Measurements from ENCODE around the gene CLEC20A. TPM values are rescaled to one million over a fixed set of nuclear protein-coding genes. Genes with fewer than 3 reads are reported as not detected.

The CLEC20A gene
- total RNA-seq (2014; rRNA removed; shearing (Covaris generic)), result not detected in 2 replicates
- polyA plus RNA-seq (2016; fragmentation: Nextera tagmentation; extraction: Ambion mirVana), result not detected in 2 replicates

DNA sequence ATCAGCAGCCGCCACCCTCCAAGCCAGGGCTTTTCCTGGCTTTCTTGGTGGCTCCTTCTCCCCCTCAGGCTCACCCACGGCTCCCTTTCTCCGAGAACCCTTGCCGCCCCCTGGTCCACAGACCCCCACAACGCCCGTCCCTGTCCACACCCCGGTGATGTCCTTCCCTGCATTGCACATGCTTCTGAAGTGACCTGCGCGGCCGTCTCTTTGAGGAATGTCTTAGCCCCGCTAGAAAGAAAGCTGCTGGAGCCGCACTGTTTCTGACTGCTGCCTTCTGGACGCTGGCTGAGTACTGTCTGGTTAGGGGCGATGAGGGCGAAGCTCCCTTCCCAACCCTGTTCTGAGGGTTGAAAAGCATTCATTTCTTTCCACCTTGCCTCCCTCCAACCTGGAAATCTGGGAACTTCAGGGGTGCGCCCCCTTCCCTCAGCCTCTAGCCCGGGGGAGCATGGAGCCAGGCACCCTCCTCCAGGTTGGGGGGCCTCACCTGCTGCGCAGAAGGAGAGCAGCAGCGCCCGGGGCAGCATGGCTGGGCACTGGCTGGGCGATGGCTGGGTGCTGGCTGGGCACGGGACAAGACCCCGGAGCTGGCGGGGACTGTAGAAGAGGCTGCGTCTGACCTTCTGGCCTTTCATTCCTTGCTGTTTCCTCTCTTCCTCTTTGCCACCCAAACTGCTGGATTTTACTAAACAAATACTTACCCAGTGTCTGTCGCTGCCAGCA is at the start of gene CLEC20A:
Gene CLEC20A, minus strand, starts transcription at position 555 of the 726 bp plus-strand sequence. Its CDS starts 25 bp downstream, at position 530.
- 86 to 87% methylated on average over 22 to 26 of the region's 26 CpGs for WGBS, 2 experiments (ENCODE audit: low coverage in 1 of 2, low lambda C conversion rate in 2 of 2, missing lambda C conversion rate in 2 of 2)
- H4K20me1 ChIP-seq (ENCODE audit: insufficient read depth), result no peaks in the 10 kb centered on the region
- H2AFZ ChIP-seq, result no peak within 1 kb of the TSS
- no peak for DNase-seq
- no peak within 1 kb of the TSS for H3K4me3 ChIP-seq
- no peaks in the 10 kb centered on the region for H3F3A ChIP-seq (ENCODE audit: insufficient read depth)
- H3K9me2 ChIP-seq (ENCODE audit: insufficient read depth), result no peaks in the 10 kb centered on the region
- no peaks in the 10 kb centered on the region for H3K9me3 ChIP-seq (ENCODE audit: low read depth)
- no peaks in the 10 kb centered on the region for H3K4me1 ChIP-seq (ENCODE audit: insufficient read depth)
- H3K9ac ChIP-seq, result no peak within 1 kb of the TSS
- H3K4me2 ChIP-seq (ENCODE audit: unreplicated experiment), result no peak within 1 kb of the TSS
- no peak within 1 kb of the TSS for H3K27ac ChIP-seq
- in situ Hi-C loops (cut with MboI), result loop anchor here (10.0 kb wide), 1 partner anchor 192 kb away; no protein-coding TSS in a partner anchor
- no peak for TF ChIP-seq EZH2phosphoT487 (IDR thresholded peaks at IDR 0.05; ENCODE audit: insufficient read depth, low read depth)
- no peaks in the 10 kb centered on the region for H3K79me2 ChIP-seq (ENCODE audit: insufficient read depth)
- H3K27me3 ChIP-seq (replicated peaks; ENCODE audit: insufficient read depth), result no peaks in the 10 kb centered on the region
- H3K36me3 ChIP-seq (ENCODE audit: low read depth), result no peaks in the 10 kb centered on the region

DNA sequence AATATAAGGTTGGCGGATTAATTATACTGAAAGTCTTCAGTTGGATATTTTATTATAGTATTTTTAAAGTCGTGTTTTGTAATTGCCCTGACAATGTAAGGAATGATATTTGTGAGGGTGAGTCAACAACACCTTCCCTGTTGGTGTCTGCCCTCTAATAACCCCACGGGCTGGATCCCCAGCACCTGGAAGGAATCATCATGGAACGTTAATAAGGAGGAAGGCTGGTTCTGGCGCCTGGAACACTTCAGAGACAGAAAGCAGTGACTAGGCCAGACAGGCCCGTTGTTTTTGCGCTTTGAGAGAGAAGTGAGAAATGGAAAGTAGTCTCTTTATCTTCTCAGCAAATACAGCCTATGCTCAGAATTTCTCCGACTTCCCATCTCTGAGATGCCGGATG is 47.8 kb upstream of the CLEC20A start:
- no peak overlapping the region for H3K4me3 ChIP-seq
- H3K9me3 ChIP-seq (ENCODE audit: low read depth), result no peaks in the 10 kb centered on the region
- H3K79me2 ChIP-seq (ENCODE audit: insufficient read depth), result peaks cover 35% of the 10 kb centered on the region
- no peak for DNase-seq
- H3K9me2 ChIP-seq (ENCODE audit: insufficient read depth), result no peaks in the 10 kb centered on the region
- in situ Hi-C loops (cut with MboI), result loop anchor here (10.0 to 25.0 kb wide), 2 partner anchors 210 to 818 kb away; partner anchors contain the start of gene AXDND1
- no peak overlapping the region for H3K9ac ChIP-seq
- peaks cover 26% of the 10 kb centered on the region for H3F3A ChIP-seq (ENCODE audit: insufficient read depth)
- 0 out of 2 replicates have a peak, but pooled peaks cover 4% of the 10 kb centered on the region for H3K36me3 ChIP-seq (ENCODE audit: low read depth)
- no peak overlapping the region for H3K4me2 ChIP-seq (ENCODE audit: unreplicated experiment)
- TF ChIP-seq EZH2phosphoT487 (IDR thresholded peaks at IDR 0.05; ENCODE audit: insufficient read depth, low read depth) (no peak), EZH2 (IDR thresholded peaks at IDR 0.05; ENCODE audit: insufficient read depth, poor library complexity, severe bottlenecking) (no peak)
- H3K4me1 ChIP-seq (ENCODE audit: insufficient read depth), result peaks cover 31% of the 10 kb centered on the region
- H2AFZ ChIP-seq, result no peak overlapping the region
- H3K27me3 ChIP-seq (replicated peaks; ENCODE audit: insufficient read depth), result no peaks in the 10 kb centered on the region
- WGBS, 2 experiments (ENCODE audit: low coverage in 1 of 2, low lambda C conversion rate in 2 of 2, missing lambda C conversion rate in 2 of 2), result 67 to 68% methylated on average over 9 of the region's 9 CpGs
- H3K27ac ChIP-seq, result no peak overlapping the region
- H4K20me1 ChIP-seq (ENCODE audit: insufficient read depth), result no peaks in the 10 kb centered on the region

DNA sequence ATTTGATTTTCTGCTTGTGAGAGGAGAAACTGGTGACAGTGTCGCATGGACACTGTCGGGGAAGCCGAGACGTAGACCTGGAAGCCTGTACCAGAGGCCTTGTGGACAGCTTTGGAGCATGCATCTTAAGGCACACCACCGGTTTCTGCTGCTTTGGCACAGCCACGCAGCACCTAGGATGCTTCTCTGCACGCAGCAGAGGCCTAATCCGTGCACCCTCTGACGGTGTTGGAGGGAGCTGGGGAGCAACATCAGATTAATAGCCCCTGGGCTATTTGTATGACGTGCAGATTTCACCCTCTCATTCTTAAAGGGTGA is 46.5 kb upstream of the CLEC20A start:
- TF ChIP-seq EZH2phosphoT487 (IDR thresholded peaks at IDR 0.05; ENCODE audit: insufficient read depth, low read depth) (no peak), EZH2 (IDR thresholded peaks at IDR 0.05; ENCODE audit: insufficient read depth, poor library complexity, severe bottlenecking) (no peak)
- peak overlapping the region; percentile 53 for H3K27ac ChIP-seq
- H3K4me2 ChIP-seq (ENCODE audit: unreplicated experiment), result peak overlapping the region; percentile 81
- 0 out of 2 replicates have a peak, but pooled peaks cover 4% of the 10 kb centered on the region for H3K36me3 ChIP-seq (ENCODE audit: low read depth)
- peaks cover 33% of the 10 kb centered on the region for H3F3A ChIP-seq (ENCODE audit: insufficient read depth)
- in situ Hi-C loops (cut with MboI), result loop anchor here (10.0 to 25.0 kb wide), 2 partner anchors 212 to 819 kb away; partner anchors contain the start of gene AXDND1
- peak overlapping the region; percentile 77 for H3K4me3 ChIP-seq
- peak; percentile 73 for DNase-seq
- H3K27me3 ChIP-seq (replicated peaks; ENCODE audit: insufficient read depth), result no peaks in the 10 kb centered on the region
- peak overlapping the region; percentile 97 for H2AFZ ChIP-seq
- H3K9me2 ChIP-seq (ENCODE audit: insufficient read depth), result no peaks in the 10 kb centered on the region
- H3K9ac ChIP-seq, result peak overlapping the region; percentile 75
- H3K4me1 ChIP-seq (ENCODE audit: insufficient read depth), result peaks cover 43% of the 10 kb centered on the region
- no peaks in the 10 kb centered on the region for H3K9me3 ChIP-seq (ENCODE audit: low read depth)
- no peaks in the 10 kb centered on the region for H4K20me1 ChIP-seq (ENCODE audit: insufficient read depth)
- H3K79me2 ChIP-seq (ENCODE audit: insufficient read depth), result peaks cover 35% of the 10 kb centered on the region
- WGBS, 2 experiments (ENCODE audit: low coverage in 1 of 2, low lambda C conversion rate in 2 of 2, missing lambda C conversion rate in 2 of 2), result 5 to 6% methylated on average over 10 of the region's 10 CpGs

DNA sequence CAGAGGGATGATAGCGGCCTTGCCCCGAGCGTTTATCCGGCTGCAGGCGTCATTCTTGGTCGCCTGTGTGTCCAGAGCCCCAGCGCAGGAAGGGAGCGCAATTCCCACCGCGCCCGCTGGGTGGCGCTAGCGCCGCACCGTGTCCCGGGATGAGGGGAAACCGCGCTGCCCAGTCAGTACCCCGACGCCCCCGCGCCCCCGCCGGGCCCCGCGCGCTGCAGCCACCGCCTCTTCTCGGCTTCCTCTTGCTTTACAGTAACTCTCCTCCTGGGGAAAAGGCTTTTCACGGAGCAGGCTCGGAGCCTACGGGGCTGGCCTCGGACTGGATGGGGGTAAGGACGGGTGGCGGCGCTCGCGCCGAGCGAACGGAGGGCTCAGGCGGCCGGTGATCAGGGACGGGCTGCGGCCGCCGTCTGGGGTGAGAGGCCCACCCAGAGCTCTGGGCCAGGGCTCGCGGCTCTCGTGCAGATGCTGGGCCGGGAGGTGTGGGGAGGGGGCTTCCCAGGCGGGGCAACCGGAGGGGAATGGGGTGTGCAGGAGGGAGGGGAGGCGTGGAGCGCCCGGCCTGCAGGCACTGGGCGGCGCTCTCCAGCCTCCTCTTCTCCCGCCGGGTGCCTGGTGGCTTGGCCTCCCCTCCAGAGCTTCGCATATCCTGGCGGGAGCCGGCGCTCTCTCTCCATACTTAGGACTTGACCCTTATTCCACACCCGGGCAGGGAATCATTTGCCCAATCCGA is 46.0 kb upstream of the CLEC20A start:
- 0 out of 2 replicates have a peak, but pooled peaks cover 4% of the 10 kb centered on the region for H3K36me3 ChIP-seq (ENCODE audit: low read depth)
- in situ Hi-C loops (cut with MboI), result loop anchor here (10.0 to 25.0 kb wide), 2 partner anchors 212 to 820 kb away; partner anchors contain the start of gene AXDND1
- peak; percentile 91 for DNase-seq
- peaks cover 38% of the 10 kb centered on the region for H3F3A ChIP-seq (ENCODE audit: insufficient read depth)
- 1 to 2% methylated on average over 46 to 65 of the region's 66 CpGs for WGBS, 2 experiments (ENCODE audit: low coverage in 1 of 2, low lambda C conversion rate in 2 of 2, missing lambda C conversion rate in 2 of 2)
- H3K9me2 ChIP-seq (ENCODE audit: insufficient read depth), result no peaks in the 10 kb centered on the region
- H3K4me1 ChIP-seq (ENCODE audit: insufficient read depth), result peaks cover 48% of the 10 kb centered on the region
- peak overlapping the region; percentile 97 for H2AFZ ChIP-seq
- H3K79me2 ChIP-seq (ENCODE audit: insufficient read depth), result peaks cover 35% of the 10 kb centered on the region
- H4K20me1 ChIP-seq (ENCODE audit: insufficient read depth), result no peaks in the 10 kb centered on the region
- H3K27ac ChIP-seq, result peak overlapping the region; percentile 53
- no peaks in the 10 kb centered on the region for H3K9me3 ChIP-seq (ENCODE audit: low read depth)
- H3K4me2 ChIP-seq (ENCODE audit: unreplicated experiment), result peak overlapping the region; percentile 81
- no peaks in the 10 kb centered on the region for H3K27me3 ChIP-seq (replicated peaks; ENCODE audit: insufficient read depth)
- H3K9ac ChIP-seq, result peak overlapping the region; percentile 75
- H3K4me3 ChIP-seq, result peak overlapping the region; percentile 77
- no peak for TF ChIP-seq EZH2phosphoT487 (IDR thresholded peaks at IDR 0.05; ENCODE audit: insufficient read depth, low read depth)
- no peak for TF ChIP-seq EZH2 (IDR thresholded peaks at IDR 0.05; ENCODE audit: insufficient read depth, poor library complexity, severe bottlenecking)
